ENCODE results near the gene GPR152. TPM values are rescaled to one million over a fixed set of nuclear protein-coding genes. Genes with fewer than 3 reads are reported as not detected.
"Not testable (repeated sequence)": the region's sequence is repeated elsewhere in the genome, so short reads cannot be mapped to it uniquely, and the experiment has no call there.

Gene GPR152
- total and polyA plus RNA-seq, 2 of the 8 experiments (the other 6 are each of a cell fraction or from before 2014, with no cell fraction given), result not detected

DNA sequence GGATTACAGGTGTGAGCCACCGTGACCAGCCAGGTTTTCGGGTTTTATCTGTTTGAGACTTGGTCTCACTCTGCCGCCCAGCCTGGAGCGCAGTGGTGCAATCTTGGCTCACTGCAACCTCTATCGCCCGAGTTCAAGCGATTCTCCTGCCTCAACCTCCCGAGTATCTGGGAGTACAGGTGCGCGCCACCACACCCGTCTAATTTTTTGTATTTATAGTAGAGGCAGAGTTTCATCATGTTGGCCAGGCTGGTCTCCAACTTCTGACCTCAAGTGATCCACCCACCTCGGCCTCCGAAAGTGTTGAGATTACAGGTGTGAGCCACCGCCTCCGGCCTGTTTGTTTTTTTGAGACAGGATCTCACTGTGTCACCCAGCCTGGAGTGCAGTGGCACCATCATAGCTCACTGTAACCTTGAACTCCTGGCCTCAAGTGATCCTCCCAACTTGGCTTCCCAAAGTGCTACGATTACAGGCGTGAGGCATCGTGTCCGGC, 25.1 kb downstream of the GPR152 start:
- WGBS, 2 experiments (ENCODE audit: extremely low coverage in 1 of 2, insufficient coverage in 1 of 2, insufficient read length in 1 of 2, insufficient replicate concordance in 2 of 2, low coverage in 1 of 2, low lambda C conversion rate in 2 of 2, missing lambda C conversion rate in 1 of 2), result 93% methylated on average over 19 of the region's 19 CpGs; no CpG with 5 or more reads in 1 of the 2 experiments
- H3K23me2 ChIP-seq (ENCODE audit: low read depth, low read length), result peaks cover 10% of the 10 kb centered on the region
- not testable (repeated sequence) for H3K79me2 ChIP-seq (ENCODE audit: control insufficient read depth in 1 of 2, insufficient read depth in 2 of 2, low read length in 2 of 2); H3K56ac ChIP-seq (replicated peaks; ENCODE audit: insufficient read length, low read depth, low read length); DNase-seq (ENCODE audit: low read depth in 1 of 2, low spot score in 2 of 2); H3K23ac ChIP-seq (ENCODE audit: insufficient read length); H3K79me1 ChIP-seq (ENCODE audit: low read depth, low read length); H3K18ac ChIP-seq (ENCODE audit: extremely low read depth, low read length); H4K8ac ChIP-seq (ENCODE audit: extremely low read depth, insufficient read depth, low read length); H4K5ac ChIP-seq (ENCODE audit: insufficient read length, low read depth, low read length); H2BK120ac ChIP-seq (replicated peaks; ENCODE audit: low read depth, low read length); H4K20me1 ChIP-seq (replicated peaks in 1 of 2; ENCODE audit: control insufficient read depth in 1 of 2, insufficient read depth in 2 of 2, low read length in 2 of 2); H3K4ac ChIP-seq (replicated peaks; ENCODE audit: insufficient read length, low read depth, low read length); H2BK12ac ChIP-seq (ENCODE audit: low read depth, low read length); H2BK20ac ChIP-seq (ENCODE audit: low read length); H4K91ac ChIP-seq (replicated peaks; ENCODE audit: insufficient read length, low read length); H3K36me3 ChIP-seq (ENCODE audit: control insufficient read depth in 2 of 4, insufficient read depth in 4 of 4, low read length in 3 of 4); H3K27me3 ChIP-seq (replicated peaks in 1 of 4; ENCODE audit: control insufficient read depth in 3 of 4, extremely low read depth in 1 of 4, insufficient read depth in 3 of 4, low read length in 3 of 4); H3K9me3 ChIP-seq (ENCODE audit: insufficient read depth in 2 of 2, low read depth in 1 of 2, low read length in 1 of 2); H2AK5ac ChIP-seq (ENCODE audit: low read depth, low read length); FAIRE-seq; H3K14ac ChIP-seq (ENCODE audit: insufficient read length); H3K27ac ChIP-seq (ENCODE audit: low read depth, low read length)
- peaks cover 0 to 12% (median 4%) of the 10 kb centered on the region in 4 experiments; a peak in 6 of 7 replicates for H3K4me1 ChIP-seq (replicated peaks in 1 of 4; ENCODE audit: control insufficient read depth in 3 of 4, insufficient read depth in 4 of 4, low read length in 3 of 4)
- H3K4me2 ChIP-seq (ENCODE audit: insufficient read depth in 1 of 2, low read depth in 2 of 2, low read length in 2 of 2), result peak overlapping the region; percentile 60 to 96
- H2BK15ac ChIP-seq (ENCODE audit: low read length), result peak overlapping the region; percentile 72; the same call in 1 of the 2 replicates
- ChIA-PET POLR2A (ENCODE audit: partially characterized antibody) (interaction anchor here (1.1 to 3.9 kb wide), 8 partner anchors 8 to 43 kb away, joined by 3 to 37 read pairs (median 4); partner anchors contain the start of genes GPR152, PTPRCAP and TMEM134), CTCF (ENCODE audit: partially characterized antibody) (interaction anchor here (1.8 kb wide), 1 partner anchor 26 kb away, joined by 5 read pairs; the partner anchor contains the start of gene PPP1CA)
- peak overlapping the region in 1 of 4 experiments; percentile 26; a peak in 1 of 7 replicates for H3K9ac ChIP-seq (replicated peaks in 1 of 4; ENCODE audit: extremely low read depth in 1 of 4, low read depth in 3 of 4, low read length in 3 of 4)
- H2AFZ ChIP-seq (ENCODE audit: low read length), result peak overlapping the region; percentile 34; the same call in 1 of the 2 replicates
- H3K4me3 ChIP-seq (ENCODE audit: extremely low read depth in 1 of 4, insufficient read depth in 2 of 4, low read depth in 3 of 4, low read length in 4 of 4), result peak overlapping the region; percentile 66 to 98 (median 90)
- peak overlapping the region; percentile 77; the same call in 1 of the 2 replicates for H2BK5ac ChIP-seq (ENCODE audit: low read depth, low read length)

All from H1 (cell line).